Gastrocnemius medialis (tissue), 4 donors: ENCODE results near the gene PRDX3.

ENCODE experiments used
- CTCF ChIP-seq, 5 experiments: fragments of 450-650 bp in 3 of 5; fragments of 200-600 bp in 2 of 5; sonication (generic) in 2 of 5; IDR thresholded peaks in 4 of 5; conservative IDR thresholded peaks in 1 of 5; 1 replicate in 4 of 5; 2 replicates in 1 of 5; pipeline ENCODE4 v1.5.1; 2016 to 2019; ENCODE audit warnings: antibody characterized with exemption in 5 of 5, mild to moderate bottlenecking in 3 of 5, moderate library complexity in 3 of 5
- POLR2A ChIP-seq, 2 donors: fragments of 450-650 bp; IDR thresholded peaks; one replicate each; pipeline ENCODE4 v1.6.1; 2017; ENCODE audit warnings: antibody characterized with exemption in 2 of 2, mild to moderate bottlenecking in 2 of 2, moderate library complexity in 2 of 2

GRCh38 chr10:119221666-119222065 lies 43.1 kb upstream of the PRDX3 start:
- TF ChIP-seq CTCF (IDR thresholded peaks at IDR 0.05 in 4 of 5, conservative IDR thresholded peaks at IDR 0.05 in 1 of 5) (no peak), POLR2A (IDR thresholded peaks at IDR 0.05) (no peak)
